ENCODE results near the gene SLAMF9.

The SLAMF9 gene

GRCh38 chr1:159945483-159946241, 8.4 kb downstream of the SLAMF9 start, which contains the start of gene IGSF9:
Gene IGSF9 (minus strand): TSS chr1:159945613. CDS start chr1:159943454, 2,159 bp downstream.
- DNase-seq (ENCODE audit: low read depth): peak; percentile 63

GRCh38 chr1:159944623-159945455, 9.2 kb downstream of the SLAMF9 start:
- DNase-seq (ENCODE audit: low read depth): no peak

DNA sequence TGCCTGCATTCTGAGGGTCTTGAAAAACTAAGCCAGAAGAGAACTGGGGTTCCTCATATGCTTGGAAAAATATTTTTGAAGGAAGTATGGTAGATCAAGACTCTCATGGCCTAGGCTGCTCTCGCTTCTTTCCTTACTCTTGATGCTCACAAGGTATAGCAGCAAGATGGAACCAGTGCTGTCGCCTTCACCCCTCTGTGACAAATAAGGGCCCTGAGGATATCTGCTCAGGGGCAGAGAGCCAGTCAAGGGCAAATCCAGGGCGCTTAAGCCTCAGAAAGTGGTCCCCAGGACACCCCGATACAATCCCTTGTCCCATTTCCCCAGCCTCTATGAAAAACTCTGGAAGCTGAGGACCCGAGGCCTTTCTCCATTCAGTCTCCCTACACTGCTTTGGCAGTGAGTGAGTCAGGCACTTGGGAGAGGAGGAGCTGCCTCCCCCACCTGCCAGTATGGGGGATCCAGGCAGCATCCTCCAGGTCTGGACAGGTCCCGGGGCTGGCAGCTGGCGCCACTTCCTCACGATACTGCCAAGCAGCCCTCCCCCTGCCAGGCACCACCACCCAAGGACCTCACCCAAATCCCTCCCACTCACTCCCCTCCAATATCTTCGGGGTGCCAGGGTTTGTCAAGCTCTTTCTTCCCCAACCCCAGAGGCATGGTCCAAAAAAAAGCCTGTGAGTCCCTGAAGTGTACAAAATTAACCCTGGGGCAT, 10.0 kb downstream of the SLAMF9 start:
- no peak for DNase-seq (ENCODE audit: low read depth)

DNA sequence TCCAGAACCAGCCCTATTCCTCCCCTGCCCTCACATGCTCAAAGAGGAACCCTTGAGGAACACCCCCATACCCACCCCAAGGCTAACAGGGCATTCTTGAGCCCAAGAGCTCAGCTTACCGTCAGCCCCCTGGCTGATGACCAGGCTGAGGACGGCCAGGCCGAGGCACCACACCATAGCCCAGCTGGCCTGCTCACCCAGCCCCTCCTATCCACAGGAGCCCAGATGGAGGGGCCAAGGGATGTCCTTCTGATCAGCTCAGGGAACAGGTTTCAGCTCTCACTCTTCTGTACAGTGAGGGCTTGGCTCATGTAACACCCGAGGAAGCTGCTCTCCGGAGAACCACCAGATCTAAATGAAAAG, 10.8 kb downstream of the SLAMF9 start:
- DNase-seq (ENCODE audit: low read depth): no peak

DNA sequence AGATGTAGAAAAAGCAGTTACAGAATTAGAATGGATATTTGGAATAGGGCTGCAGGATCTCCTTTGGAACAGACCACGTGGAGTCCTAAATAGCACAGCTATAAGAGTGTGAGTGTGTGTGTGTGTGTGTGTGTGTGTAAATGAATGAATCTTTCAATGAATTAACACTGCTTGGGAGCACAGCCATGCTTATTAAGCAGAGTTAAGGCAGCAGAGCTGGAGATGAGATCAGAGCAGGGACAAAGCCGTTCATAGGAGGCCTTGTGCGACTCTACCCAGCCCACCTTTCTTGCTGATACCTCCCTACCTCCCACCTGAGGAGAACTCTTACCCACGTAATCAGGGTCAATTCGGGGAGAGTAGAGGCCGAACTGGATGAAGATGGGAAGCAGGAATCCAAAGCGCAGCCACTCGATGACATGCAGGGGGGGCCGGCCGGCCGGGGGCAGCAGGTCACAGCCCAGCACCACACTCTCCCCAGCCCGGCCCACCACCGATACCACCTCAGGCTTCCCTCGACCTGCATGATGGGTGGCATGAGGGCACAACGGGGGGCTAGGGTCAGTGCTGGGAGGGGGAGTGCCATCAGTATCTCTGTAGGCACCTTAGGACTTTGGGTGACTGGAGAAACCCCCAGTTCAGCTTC, 11.3 kb downstream of the SLAMF9 start:
- no peak for DNase-seq (ENCODE audit: low read depth)

GRCh38 chr1:159941591-159942560, 12.2 kb downstream of the SLAMF9 start:
- DNase-seq (ENCODE audit: low read depth): no peak

DNA sequence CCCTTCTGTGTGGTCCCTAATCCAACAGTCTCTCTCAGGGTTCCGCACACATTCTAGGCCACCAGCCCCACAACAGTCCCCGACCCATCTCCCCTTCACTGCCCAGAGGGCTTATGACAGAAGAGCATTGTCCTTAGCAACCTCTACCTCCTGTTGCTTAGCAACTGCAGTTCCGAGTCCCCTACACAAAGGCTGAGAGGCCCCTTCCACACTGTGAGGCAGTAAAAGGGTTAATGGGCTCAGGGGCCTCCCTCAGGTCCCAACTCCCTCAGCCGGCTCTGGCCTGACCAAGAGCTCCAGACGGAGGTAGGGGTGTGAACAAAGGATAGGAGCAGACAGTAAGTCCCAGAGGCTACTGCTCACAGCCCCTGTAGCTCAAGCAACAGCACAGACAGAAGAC, 12.9 kb downstream of the SLAMF9 start:
- no peak for DNase-seq (ENCODE audit: low read depth)

DNA sequence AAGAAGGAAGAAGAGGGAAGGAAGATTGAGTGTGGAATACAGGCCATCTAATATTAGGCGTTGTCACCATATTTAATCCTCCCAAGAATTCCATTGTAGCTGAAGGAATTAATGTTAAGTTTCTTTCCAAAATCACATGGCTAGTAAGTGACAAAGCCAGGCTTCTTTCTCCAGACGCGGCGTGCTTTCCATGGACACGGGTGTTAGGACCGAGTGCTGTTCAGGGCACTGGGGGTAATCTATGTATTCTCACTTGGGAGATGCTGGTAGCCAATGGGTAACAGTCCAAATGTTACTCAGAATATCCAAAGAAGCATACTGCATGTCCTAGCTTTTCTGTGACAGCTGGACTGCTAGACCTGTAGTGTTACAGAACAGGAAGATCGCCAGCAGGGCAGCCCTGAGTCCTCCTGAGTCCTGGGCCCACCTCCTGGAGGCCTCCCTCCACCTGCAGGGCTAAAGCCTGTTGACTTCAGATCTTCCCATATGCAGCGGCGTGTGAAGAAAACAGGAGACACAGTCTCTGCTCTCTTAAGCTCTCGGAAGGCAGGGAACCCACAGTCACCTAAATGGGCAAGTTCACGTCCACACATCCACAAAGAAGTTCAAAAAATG, 13.9 kb downstream of the SLAMF9 start:
- DNase-seq (ENCODE audit: low read depth): no peak

- no peak for DNase-seq (ENCODE audit: low read depth)
Measured at GRCh38 chr1:159939678-159940002, 14.4 kb downstream of the SLAMF9 start.

- DNase-seq (ENCODE audit: low read depth): no peak
Measured at GRCh38 chr1:159938905-159939677, 14.9 kb downstream of the SLAMF9 start.

DNA sequence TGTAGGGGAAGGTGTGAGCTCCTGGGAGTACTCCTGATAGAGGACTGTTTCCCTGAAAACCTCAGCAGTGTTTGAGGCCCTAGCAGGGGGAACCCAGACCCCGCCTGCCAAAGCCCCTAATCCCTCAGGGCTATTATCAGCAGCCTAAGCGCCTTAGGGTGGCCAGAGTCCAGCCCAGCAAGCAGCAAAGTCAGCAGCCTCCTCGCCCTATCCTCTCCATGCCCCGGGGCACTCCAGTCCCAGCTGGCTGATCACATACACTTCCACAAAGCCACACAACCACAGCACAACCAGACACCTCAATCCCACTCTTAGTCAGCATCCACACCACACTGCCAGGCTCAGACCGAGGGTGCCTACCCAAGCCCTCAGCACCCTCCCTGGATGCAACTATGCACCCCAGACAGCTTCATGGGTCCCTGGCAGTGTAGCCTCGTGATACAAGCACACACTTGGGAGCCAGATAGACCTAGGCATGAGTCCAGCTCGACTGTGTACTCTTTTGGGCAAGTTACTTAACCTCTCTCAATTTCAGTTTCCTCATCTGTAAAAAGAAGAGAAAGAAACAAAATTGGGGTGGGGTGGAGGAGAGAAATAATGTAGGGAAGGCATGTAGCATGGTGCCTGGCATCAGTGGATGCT, 15.7 kb downstream of the SLAMF9 start:
- DNase-seq (ENCODE audit: low read depth): no peak

- no peak for DNase-seq (ENCODE audit: low read depth)
Measured at GRCh38 chr1:159937054-159937750, 16.8 kb downstream of the SLAMF9 start.

DNA sequence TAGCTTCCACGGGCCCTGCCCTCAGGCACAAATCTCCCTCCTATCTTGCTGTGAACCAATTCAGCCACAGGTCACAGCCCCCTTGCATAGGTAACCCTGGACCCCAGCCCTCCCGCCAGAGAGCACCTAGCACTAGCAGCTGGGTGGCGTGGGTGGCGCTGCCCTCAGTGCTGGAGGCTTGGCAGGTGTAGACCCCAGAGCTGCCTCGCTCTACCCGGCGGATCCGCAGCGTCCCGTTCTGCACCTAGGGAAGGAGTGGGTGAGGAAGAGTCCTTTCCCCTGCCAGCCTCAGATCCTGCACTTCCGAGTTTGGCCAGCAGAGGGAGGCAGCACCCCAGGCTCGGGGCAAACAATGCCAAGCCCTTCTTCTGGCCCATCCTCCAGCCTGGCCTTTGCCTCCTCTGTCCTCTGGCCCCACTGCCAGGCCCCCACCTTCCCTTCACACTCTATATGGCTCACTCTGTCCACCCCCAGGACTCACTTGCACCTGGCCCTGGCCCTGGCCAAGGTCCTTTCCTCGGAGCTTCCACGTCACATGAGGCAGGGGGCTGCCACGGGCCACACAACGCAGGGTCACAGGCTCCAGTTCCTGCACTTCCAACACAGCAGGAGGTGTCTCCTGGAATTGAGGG, 17.6 kb downstream of the SLAMF9 start:
- DNase-seq (ENCODE audit: low read depth): peak; percentile 69

DNA sequence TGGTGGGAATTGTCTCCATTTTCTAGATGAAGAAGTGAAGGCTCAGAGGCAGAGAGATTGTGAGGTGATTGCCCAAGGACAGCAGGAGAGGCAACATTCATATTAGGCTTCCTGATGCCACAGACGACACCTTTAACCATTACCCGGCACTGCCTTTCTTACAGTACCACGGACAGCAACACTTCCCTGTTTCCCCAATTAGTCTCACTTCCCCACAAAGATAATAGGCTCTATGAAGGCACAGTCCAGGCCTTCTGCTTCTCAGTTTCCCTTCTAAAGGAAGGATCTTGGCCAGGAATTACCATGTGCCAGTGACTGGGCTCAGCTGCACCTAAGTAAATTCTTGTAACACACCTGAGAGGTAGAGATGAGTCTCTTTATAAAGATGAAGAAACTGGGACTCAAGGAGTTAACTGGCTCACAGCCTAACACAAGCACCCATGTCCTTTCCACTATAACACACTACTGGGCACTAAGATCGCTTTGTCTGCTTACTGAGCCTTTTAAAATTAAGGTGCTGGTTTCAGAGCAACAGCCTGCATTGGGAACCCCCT, 18.2 kb downstream of the SLAMF9 start:
- no peak for DNase-seq (ENCODE audit: low read depth)

DNA sequence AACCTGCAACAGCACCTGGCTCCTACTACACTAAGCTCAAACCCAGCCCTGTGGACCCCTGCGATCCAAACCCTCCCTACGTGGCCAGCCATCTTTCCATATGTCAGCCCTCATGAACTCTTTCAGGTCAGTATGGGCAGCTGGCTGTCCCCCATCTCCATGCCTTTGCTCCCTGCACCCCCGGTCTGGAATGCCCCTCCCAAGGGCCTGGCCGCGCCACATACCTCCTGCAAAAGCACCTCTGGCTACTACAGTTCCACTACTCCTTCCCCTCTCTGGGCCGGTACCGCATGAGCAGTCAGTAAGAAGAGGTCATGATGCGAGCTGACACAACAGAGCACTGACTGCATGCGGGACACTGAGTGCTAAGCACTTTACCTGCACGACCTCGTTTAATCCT, 18.7 kb downstream of the SLAMF9 start:
- DNase-seq (ENCODE audit: low read depth): no peak

DNA sequence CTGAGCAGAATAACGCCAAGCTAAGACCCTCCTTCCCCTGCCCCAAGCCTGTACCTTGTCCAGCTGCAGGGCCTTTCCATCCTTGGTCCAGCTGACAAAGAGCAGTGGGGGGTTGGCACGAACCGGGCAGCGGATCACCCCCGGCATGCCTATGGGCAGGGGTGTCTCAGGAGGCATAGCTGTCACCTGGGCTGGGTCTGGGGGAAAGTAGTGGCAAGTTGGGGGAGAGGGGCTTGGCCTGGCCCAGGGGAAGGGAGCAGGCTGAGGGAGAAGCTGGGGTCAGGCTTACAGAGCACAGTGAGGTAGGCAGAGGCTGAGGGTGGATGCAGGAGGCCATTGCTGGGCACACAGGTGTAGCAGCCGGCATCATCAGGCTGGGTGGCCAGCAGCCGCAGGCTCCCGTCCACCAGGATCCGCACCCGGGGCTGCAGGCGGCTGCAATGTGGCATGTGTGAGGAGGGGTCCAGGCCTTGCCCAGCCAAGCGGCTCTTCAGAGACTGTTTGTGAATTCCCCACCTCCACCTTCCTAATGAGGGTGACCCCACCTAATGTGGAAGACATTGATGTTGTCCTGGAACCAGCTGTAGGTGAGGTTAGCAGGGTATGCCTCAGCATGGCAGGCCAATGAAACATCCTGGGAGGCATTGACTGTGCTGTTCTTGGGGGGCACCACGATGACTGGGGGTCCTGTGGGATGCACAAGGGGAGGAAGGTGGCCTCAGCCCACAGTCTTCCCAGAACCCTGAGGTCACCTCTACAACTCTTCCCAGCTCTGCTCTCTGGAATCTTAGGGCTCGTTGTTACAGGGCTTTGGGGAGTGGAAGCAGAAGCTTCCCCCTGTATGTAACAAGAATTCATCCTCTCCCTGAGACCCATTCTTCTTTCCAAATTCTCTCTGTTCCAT, 19.6 kb downstream of the SLAMF9 start:
- no peak for DNase-seq (ENCODE audit: low read depth)

GRCh38 chr1:159933347-159933746, 20.7 kb downstream of the SLAMF9 start:
- no peak for DNase-seq (ENCODE audit: low read depth)

Measured in activated T-helper 1 cell treated with Interleukin-2 at 50 U/mL for 16 hours (primary cell).